ENCODE measurements around the gene BMP7.

DNA sequence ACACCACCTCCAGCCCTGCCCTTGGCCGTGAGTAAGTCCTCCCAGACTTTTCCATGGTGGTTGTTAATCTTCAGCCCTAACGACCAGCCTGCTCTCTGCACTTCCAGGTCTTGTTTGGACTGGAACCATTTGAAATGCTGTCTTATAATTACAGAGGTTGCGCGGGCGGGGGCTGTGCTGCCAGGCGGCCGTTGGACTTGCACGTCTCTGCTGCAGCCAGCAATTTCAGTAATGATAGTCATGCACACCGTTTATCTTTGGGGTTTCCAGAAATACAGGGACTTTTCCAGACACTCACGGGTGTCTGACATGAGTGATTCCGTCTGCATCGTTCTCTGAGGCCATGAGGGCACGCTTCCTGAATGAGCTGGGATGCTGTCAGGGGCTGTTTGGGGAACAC, 118.2 kb downstream of the BMP7 start:
- TF ChIP-seq ZC3H10 (CRISPR knock-in tag; IDR thresholded peaks at IDR 0.05) (no peak), BACH2 (CRISPR knock-in tag; IDR thresholded peaks at IDR 0.05; ENCODE audit: borderline replicate concordance) (no peak), ARNTL (CRISPR knock-in tag; IDR thresholded peaks at IDR 0.05; ENCODE audit: borderline replicate concordance, low read depth) (no peak), SNAI2 (CRISPR knock-in tag; IDR thresholded peaks at IDR 0.05) (no peak), ZFP3 (CRISPR knock-in tag; IDR thresholded peaks at IDR 0.05) (no peak), ZNF565 (CRISPR knock-in tag; conservative IDR thresholded peaks at IDR 0.05; ENCODE audit: low read depth) (no peak)
- TF ChIP-seq, protein P1, sequence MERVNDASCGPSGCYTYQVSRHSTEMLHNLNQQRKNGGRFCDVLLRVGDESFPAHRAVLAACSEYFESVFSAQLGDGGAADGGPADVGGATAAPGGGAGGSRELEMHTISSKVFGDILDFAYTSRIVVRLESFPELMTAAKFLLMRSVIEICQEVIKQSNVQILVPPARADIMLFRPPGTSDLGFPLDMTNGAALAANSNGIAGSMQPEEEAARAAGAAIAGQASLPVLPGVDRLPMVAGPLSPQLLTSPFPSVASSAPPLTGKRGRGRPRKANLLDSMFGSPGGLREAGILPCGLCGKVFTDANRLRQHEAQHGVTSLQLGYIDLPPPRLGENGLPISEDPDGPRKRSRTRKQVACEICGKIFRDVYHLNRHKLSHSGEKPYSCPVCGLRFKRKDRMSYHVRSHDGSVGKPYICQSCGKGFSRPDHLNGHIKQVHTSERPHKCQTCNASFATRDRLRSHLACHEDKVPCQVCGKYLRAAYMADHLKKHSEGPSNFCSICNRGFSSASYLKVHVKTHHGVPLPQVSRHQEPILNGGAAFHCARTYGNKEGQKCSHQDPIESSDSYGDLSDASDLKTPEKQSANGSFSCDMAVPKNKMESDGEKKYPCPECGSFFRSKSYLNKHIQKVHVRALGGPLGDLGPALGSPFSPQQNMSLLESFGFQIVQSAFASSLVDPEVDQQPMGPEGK (CRISPR knock-in tag; IDR thresholded peaks at IDR 0.05; ENCODE audit: borderline replicate concordance), result no peak
